HepG2 (cell line): Measurements from ENCODE around the gene SMIM13. TPM values are rescaled to one million over a fixed set of nuclear protein-coding genes. Genes with fewer than 3 reads are reported as not detected.

Experiments
- ATAC-seq: fragments of 200-7000 bp; cut with Tn5 transposase; 3 replicates; pipeline ENCODE4 v1.9.1; 2020; ENCODE audit warnings: mild to moderate bottlenecking, moderate library complexity
- BruUV-seq: library from RNA; stranded (reverse); fragments of 400-500 nt; replicated peaks from 2 replicates; lab custom pipeline; 2021; lab: Mats Ljungman, UMichigan
- CTCF ChIA-PET: fragments of 300-600 bp; formaldehyde crosslinking; extraction: SDS; loops from one replicate; lab custom pipeline; 2021; ENCODE audit warnings: low total read pairs, inconsistent platforms, low intra/inter-chr PET ratio; lab: Yijun Ruan, JAX
- POLR2A ChIA-PET: fragments of 350-600 bp; sonication (Branson Sonifier 250); formaldehyde crosslinking; loops from one replicate; lab custom pipeline; 2020; ENCODE audit warnings: antibody characterized with exemption, inconsistent platforms; lab: Yijun Ruan, JAX
- DNase-seq: peaks from one replicate; pipeline ENCODE4 v3.0.0-alpha.2; 2015; ENCODE audit warnings: low spot score
- FAIRE-seq: peaks from 3 replicates; lab custom pipeline; 2011; peaks lifted over from hg19 to GRCh38; lab: Jason Lieb, UNC
- H2AFZ ChIP-seq: one replicate; pipeline ENCODE4 v1.6.1; 2011; ENCODE audit warnings: low read length, inconsistent platforms
- H3K27ac ChIP-seq: fragments of 300-600 bp; 3 replicates; pipeline ENCODE4 v1.8.0; 2011; ENCODE audit warnings: mixed run types, mild to moderate bottlenecking, mixed read lengths, low read length, inconsistent platforms; ENCODE audit not compliant: insufficient read depth; ENCODE audit errors: extremely low read length
- H3K27me3 ChIP-seq, 2 experiments: fragments of 200-600 bp in 1 of 2; 2 replicates in 1 of 2; 3 replicates in 1 of 2; pipeline versions ENCODE4 v1.6.0 to v1.8.0; 2011; ENCODE audit warnings: low read length in 2 of 2, mild to moderate bottlenecking in 2 of 2, moderate library complexity in 2 of 2, inconsistent platforms in 1 of 2; ENCODE audit not compliant: insufficient read depth in 2 of 2, control insufficient read depth in 1 of 2
- H3K36me3 ChIP-seq, 2 experiments: fragments of 200-600 bp in 1 of 2; replicated peaks in 1 of 2; 2 replicates in 1 of 2; 3 replicates in 1 of 2; pipeline versions ENCODE4 v1.5.1 to v1.8.0; 2011; ENCODE audit warnings: low read length in 2 of 2, inconsistent platforms in 1 of 2; ENCODE audit not compliant: insufficient read depth in 2 of 2, control insufficient read depth in 1 of 2
- H3K4me1 ChIP-seq: 2 replicates; pipeline ENCODE4 v1.5.1; 2012; ENCODE audit warnings: low read length, inconsistent platforms; ENCODE audit not compliant: insufficient read depth
- H3K4me2 ChIP-seq: 2 replicates; pipeline ENCODE4 v1.6.0; 2011; ENCODE audit warnings: low read depth, low read length, inconsistent platforms
- H3K4me3 ChIP-seq, 3 experiments: fragments of 200-600 bp in 1 of 3; sonication (generic), shearing (Covaris generic) in 1 of 3; replicated peaks in 1 of 3; 2 replicates each; pipeline ENCODE4 v1.5.1; 2011 to 2016; ENCODE audit warnings: low read length in 3 of 3, inconsistent platforms in 2 of 3, low read depth in 2 of 3, mild to moderate bottlenecking in 2 of 3, control low read depth in 1 of 3, mixed read lengths in 1 of 3; ENCODE audit not compliant: insufficient read depth in 1 of 3
- H3K79me2 ChIP-seq: one replicate; pipeline ENCODE4 v1.6.1; 2011; ENCODE audit warnings: low read length, inconsistent platforms; ENCODE audit not compliant: insufficient read depth
- H3K9ac ChIP-seq: 2 replicates; pipeline ENCODE4 v1.6.0; 2011; ENCODE audit warnings: mild to moderate bottlenecking, low read depth, low read length, inconsistent platforms; ENCODE audit not compliant: insufficient read depth
- H3K9me3 ChIP-seq: 2 replicates; pipeline ENCODE4 v1.5.1; 2012; ENCODE audit warnings: mild to moderate bottlenecking, low read length
- H4K20me1 ChIP-seq: 2 replicates; pipeline ENCODE4 v1.6.0; 2011; ENCODE audit warnings: inconsistent platforms, mild to moderate bottlenecking, low read length, moderate library complexity; ENCODE audit not compliant: insufficient read depth
- CEBPG ChIP-seq: IDR thresholded peaks from 2 replicates; pipeline ENCODE4 v1.6.1; 2016
- CTCF ChIP-seq: sonication (generic); formaldehyde crosslinking; IDR thresholded peaks from 2 replicates; pipeline ENCODE4 v1.5.0; 2020; ENCODE audit warnings: mild to moderate bottlenecking, missing genetic modification reagents, moderate library complexity
- ETS1 ChIP-seq: sonication (generic); formaldehyde crosslinking; IDR thresholded peaks from 2 replicates; pipeline ENCODE4 v1.4.0; 2020; ENCODE audit warnings: missing genetic modification reagents
- ETV5 ChIP-seq: IDR thresholded peaks from 2 replicates; pipeline ENCODE4 v1.6.1; 2018; ENCODE audit warnings: missing biosample characterization, missing genetic modification reagents, inconsistent platforms, borderline replicate concordance
- GRHL1 ChIP-seq: sonication (generic); formaldehyde crosslinking; conservative IDR thresholded peaks from 2 replicates; pipeline ENCODE4 v1.8.0; 2022; ENCODE audit warnings: missing genetic modification reagents
- HDAC2 ChIP-seq: sonication (generic); formaldehyde crosslinking; IDR thresholded peaks from 2 replicates; pipeline ENCODE4 v1.4.0; 2020; ENCODE audit warnings: missing genetic modification reagents
- HES4 ChIP-seq: sonication (generic); formaldehyde crosslinking; IDR thresholded peaks from 2 replicates; pipeline ENCODE4 v1.9.0; 2021; ENCODE audit warnings: mild to moderate bottlenecking, missing genetic modification reagents, borderline replicate concordance
- HMGA1 ChIP-seq: sonication (generic); formaldehyde crosslinking; conservative IDR thresholded peaks from 2 replicates; pipeline ENCODE4 v1.4.0; 2020; ENCODE audit warnings: missing genetic modification reagents
- HNF1B ChIP-seq: sonication (generic); formaldehyde crosslinking; IDR thresholded peaks from 2 replicates; pipeline ENCODE4 v1.5.1; 2020; ENCODE audit warnings: mild to moderate bottlenecking, moderate library complexity, missing genetic modification reagents
- HOXD1 ChIP-seq: sonication (generic); formaldehyde crosslinking; IDR thresholded peaks from 2 replicates; pipeline ENCODE4 v1.5.0; 2020; ENCODE audit warnings: missing genetic modification reagents
- IKZF4 ChIP-seq: sonication (generic); formaldehyde crosslinking; IDR thresholded peaks from 2 replicates; pipeline ENCODE4 v1.5.1; 2020; ENCODE audit warnings: borderline replicate concordance, mild to moderate bottlenecking, low read depth, missing genetic modification reagents; ENCODE audit errors: not compliant biosample characterization
- JUND ChIP-seq: sonication (generic); formaldehyde crosslinking; IDR thresholded peaks from 2 replicates; pipeline ENCODE4 v1.8.0; 2022; ENCODE audit warnings: mild to moderate bottlenecking, missing genetic modification reagents
- NFIB ChIP-seq: sonication (generic); formaldehyde crosslinking; IDR thresholded peaks from 2 replicates; pipeline ENCODE4 v1.9.0; 2021; ENCODE audit warnings: missing genetic modification reagents, mild to moderate bottlenecking, borderline replicate concordance
- PHF5A ChIP-seq: IDR thresholded peaks from one replicate; pipeline ENCODE4 v1.6.1; 2018; ENCODE audit warnings: low read depth, missing genetic modification reagents; ENCODE audit not compliant: unreplicated experiment
- SAFB2 ChIP-seq: sonication (generic); formaldehyde crosslinking; IDR thresholded peaks from 2 replicates; pipeline ENCODE4 v1.5.1; 2020; ENCODE audit warnings: missing genetic modification reagents, low read depth, mild to moderate bottlenecking, borderline replicate concordance
- SAP130 ChIP-seq: IDR thresholded peaks from 2 replicates; pipeline ENCODE4 v1.6.1; 2016; ENCODE audit warnings: low read depth
- TEAD2 ChIP-seq: sonication (generic); formaldehyde crosslinking; IDR thresholded peaks from 2 replicates; pipeline ENCODE4 v1.9.0; 2021; ENCODE audit warnings: missing genetic modification reagents
- ZBTB21 ChIP-seq: sonication (generic); formaldehyde crosslinking; IDR thresholded peaks from 2 replicates; pipeline ENCODE4 v1.4.0; 2020; ENCODE audit warnings: missing genetic modification reagents
- ZNF678 ChIP-seq: sonication (generic); formaldehyde crosslinking; IDR thresholded peaks from 2 replicates; pipeline ENCODE4 v1.4.0; 2020; ENCODE audit warnings: mild to moderate bottlenecking, missing genetic modification reagents
- ZNF792 ChIP-seq: IDR thresholded peaks from 2 replicates; pipeline ENCODE4 v1.6.1; 2016
- WGBS: methylation state at CpG from one replicate; pipeline ENCODE4 v1.1.6; 2017; ENCODE audit warnings: low lambda C conversion rate; 5-methylcytosine and 5-hydroxymethylcytosine counted together
- in situ Hi-C: cut with HindIII; loops from 2 replicates; pipeline ENCODE4 v1.10.0; 2017; ENCODE audit warnings: low pct_unique_long_range_greater_than_20kb; ENCODE audit not compliant: extremely low pct_ligation_motif_present
- intact Hi-C: fragments of 100-400 bp; cut with micrococcal nuclease; formaldehyde crosslinking; loops from one replicate; pipeline ENCODE4 v1.10.0; 2022; ENCODE audit not compliant: unreplicated experiment
- polyA plus RNA-seq, 8 experiments: library from polyadenylated mRNA; depleted of rRNA in 3 of 8; stranded (reverse) in 7 of 8; unstranded in 1 of 8; fragments of >200 nt; fragmentation: Illumina TruSeq in 4 of 8; extraction: Trizol in 4 of 8; gene quantifications; 2 replicates each; pipeline versions ENCODE4 v1.2.1 to v1.2.3, GENCODE V29; 2011 to 2016; ENCODE audit warnings: low read depth in 4 of 8, missing spikeins in 1 of 8, mixed read lengths in 1 of 8; ENCODE audit not compliant: insufficient read depth in 1 of 8
- total RNA-seq, 5 experiments: library from RNA; depleted of rRNA; stranded (reverse); fragments of >200 nt; fragmentation: Illumina TruSeq; extraction: Trizol; gene quantifications; 2 replicates each; pipeline ENCODE4 v1.2.3, GENCODE V29; 2016; ENCODE audit warnings: low read depth in 1 of 5

Gene SMIM13
- total and polyA plus RNA-seq, 2 of the 13 experiments (the other 11 are each of a cell fraction or from before 2014, with no cell fraction given): 2.7 to 10.2 TPM

GRCh38 chr6:11094411-11094851 is 797 bp downstream of the SMIM13 start:
- H3K9ac ChIP-seq: peak overlapping the region; percentile 85
- 1% methylated on average over 15 of the region's 15 CpGs for WGBS
- H3K4me3 ChIP-seq: peak overlapping the region; percentile 93 to 99 (median 97)
- ATAC-seq (peak; percentile 28), FAIRE-seq (no peak), DNase-seq (peak; percentile 50)
- peaks cover 43% of the 10 kb centered on the region for H3K4me1 ChIP-seq
- peaks cover 50% of the 10 kb centered on the region for H3K79me2 ChIP-seq
- peaks cover 9% of the 10 kb centered on the region; the same call in 1 of the 2 replicates for H4K20me1 ChIP-seq
- intact Hi-C loops: loop anchor here (5.0 kb wide), 1 partner anchor 48 kb away; no protein-coding TSS in a partner anchor
- ChIA-PET POLR2A (interaction anchor here (0.6 to 1.2 kb wide), 3 partner anchors 13 to 82 kb away, joined by 3 to 4 read pairs (median 3); no protein-coding TSS in a partner anchor), CTCF (interaction anchor here (1.2 kb wide), 1 partner anchor 481 kb away, joined by 4 read pairs; no protein-coding TSS in a partner anchor)
- H2AFZ ChIP-seq: peak overlapping the region; percentile 29
- H3K36me3 ChIP-seq: no peaks in the 10 kb centered on the region
- in situ Hi-C loops: no loop called here
- H3K4me2 ChIP-seq: peak overlapping the region; percentile 86
- TSS peak; percentile 62 for BruUV-seq
- H3K9me3 ChIP-seq: no peaks in the 10 kb centered on the region
- H3K27me3 ChIP-seq: no peaks in the 10 kb centered on the region; a peak in 1 of 5 replicates
- H3K27ac ChIP-seq: peak overlapping the region; percentile 90
- no peak for TF ChIP-seq JUND (CRISPR knock-in tag)
- no peak for TF ChIP-seq ETS1 (CRISPR knock-in tag)
- peak; percentile 82; the same call in 1 of the 2 replicates for TF ChIP-seq HNF1B (CRISPR knock-in tag)
- TF ChIP-seq TEAD2: no peak
- 0 out of 2 replicates have a peak, but pooled peaks have one; percentile 14 for TF ChIP-seq CTCF
- TF ChIP-seq SAP130 (CRISPR knock-in tag): peak; percentile 76
- TF ChIP-seq HMGA1: no peak
- TF ChIP-seq HES4 (CRISPR knock-in tag): no peak
- TF ChIP-seq ETV5 (CRISPR knock-in tag): no peak
- no peak for TF ChIP-seq SAFB2 (CRISPR knock-in tag)
- TF ChIP-seq PHF5A (CRISPR knock-in tag): no peak
- TF ChIP-seq ZBTB21 (CRISPR knock-in tag): no peak
- no peak for TF ChIP-seq HOXD1 (CRISPR knock-in tag)
- TF ChIP-seq IKZF4 (CRISPR knock-in tag): peak; percentile 52
- TF ChIP-seq CEBPG: 0 out of 2 replicates have a peak, but pooled peaks have one; percentile 30
- TF ChIP-seq HDAC2 (CRISPR knock-in tag): 0 out of 2 replicates have a peak, but pooled peaks have one; percentile 20
- no peak for TF ChIP-seq ZNF678 (CRISPR knock-in tag)
- TF ChIP-seq ZNF792: 0 out of 2 replicates have a peak, but pooled peaks have one; percentile 66
- no peak for TF ChIP-seq GRHL1 (CRISPR knock-in tag)
- TF ChIP-seq NFIB (CRISPR knock-in tag): no peak
